ENCODE data around the gene ZNF699.

DNA sequence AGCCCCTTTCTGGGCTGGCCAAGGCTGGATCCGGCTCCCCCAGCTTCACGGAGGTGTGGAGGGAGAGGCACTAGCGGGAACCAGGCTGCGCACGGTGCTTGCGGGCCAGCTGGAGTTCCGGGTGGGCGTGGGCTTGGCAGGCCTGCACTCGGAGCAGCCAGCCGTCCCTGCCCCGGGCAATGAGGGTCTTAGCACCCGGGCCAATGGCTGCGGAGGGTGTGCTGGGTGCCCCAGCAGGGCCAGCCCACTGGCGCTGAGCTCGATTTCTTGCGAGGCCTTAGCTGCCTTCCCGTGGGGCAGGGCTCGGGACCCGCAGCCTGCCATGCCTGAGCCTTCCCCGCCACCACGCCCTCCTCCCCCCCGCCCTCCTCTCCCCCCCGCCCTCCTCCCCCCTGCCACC, 11.7 kb upstream of the ZNF699 start:
- TF ChIP-seq CTCF (IDR thresholded peaks at IDR 0.05; ENCODE audit: low read depth, low read length, poor library complexity, severe bottlenecking) (no peak), EZH2phosphoT487 (IDR thresholded peaks at IDR 0.05; ENCODE audit: borderline replicate concordance, low read length) (no peak)
